ENCODE results near the gene CASP10. TPM values are rescaled to one million over a fixed set of nuclear protein-coding genes. Genes with fewer than 3 reads are reported as not detected.

Gene CASP10
- total and polyA plus RNA-seq, 2 of the 13 experiments (the other 11 are each of a cell fraction or from before 2014, with no cell fraction given), result 22.2 to 23.8 TPM

GRCh38 chr2:201231781-201232466 is 49.0 kb downstream of the CASP10 start (continued):
- no peak for TF ChIP-seq ETS1 (CRISPR knock-in tag; IDR thresholded peaks at IDR 0.05)
- TF ChIP-seq CREB1 (IDR thresholded peaks at IDR 0.05), result no peak
- TF ChIP-seq CREB1 (CRISPR knock-in tag; IDR thresholded peaks at IDR 0.05), result peak; percentile 77
- TF ChIP-seq TFAP4 (IDR thresholded peaks at IDR 0.05; ENCODE audit: borderline replicate concordance, low read depth), result no peak; the same call in 1 of the 2 replicates
- TF ChIP-seq THAP9 (CRISPR knock-in tag; IDR thresholded peaks at IDR 0.05; ENCODE audit: borderline replicate concordance), result peak; percentile 64; the same call in 1 of the 2 replicates
- TF ChIP-seq ZNF20 (CRISPR knock-in tag; IDR thresholded peaks at IDR 0.05), result no peak
- no peak for TF ChIP-seq ZNF234 (CRISPR knock-in tag; conservative IDR thresholded peaks at IDR 0.05)
- no peak for TF ChIP-seq GPBP1L1 (CRISPR knock-in tag; IDR thresholded peaks at IDR 0.05)
- peak; percentile 75; the same call in 1 of the 2 replicates for TF ChIP-seq ZFP90 (CRISPR knock-in tag; IDR thresholded peaks at IDR 0.05; ENCODE audit: borderline replicate concordance)
- no peak for TF ChIP-seq JDP2 (CRISPR knock-in tag; IDR thresholded peaks at IDR 0.05; ENCODE audit: borderline replicate concordance)
- TF ChIP-seq SP2 (CRISPR knock-in tag; IDR thresholded peaks at IDR 0.05), result no peak
- peak; percentile 92; the same call in 1 of the 2 replicates for TF ChIP-seq AHR (CRISPR knock-in tag; IDR thresholded peaks at IDR 0.05)
- TF ChIP-seq XRCC5 (optimal IDR thresholded peaks at IDR 0.05; ENCODE audit: low read length), result peak; percentile 95
- TF ChIP-seq MTA1 (CRISPR knock-in tag; IDR thresholded peaks at IDR 0.05; ENCODE audit: borderline replicate concordance), result no peak
- peak; percentile 99 for TF ChIP-seq ELF1 (CRISPR knock-in tag; IDR thresholded peaks at IDR 0.05)
- TF ChIP-seq PHF5A (CRISPR knock-in tag; IDR thresholded peaks at IDR 0.05; ENCODE audit: low read depth, unreplicated experiment), result peak; percentile 80
- peak; percentile 31; the same call in 1 of the 2 replicates for TF ChIP-seq SNAPC2 (CRISPR knock-in tag; IDR thresholded peaks at IDR 0.05)
- TF ChIP-seq ZNF615 (CRISPR knock-in tag; IDR thresholded peaks at IDR 0.05; ENCODE audit: borderline replicate concordance), result peak; percentile 85
- TF ChIP-seq THYN1 (CRISPR knock-in tag; IDR thresholded peaks at IDR 0.05; ENCODE audit: borderline replicate concordance, low read depth), result 0 out of 2 replicates have a peak, but pooled peaks have one; percentile 76
- peak; percentile 77; the same call in 1 of the 2 replicates for TF ChIP-seq ZNF800 (CRISPR knock-in tag; IDR thresholded peaks at IDR 0.05)

Data from HepG2 (cell line).